SK-N-SH (cell line): ENCODE results near the gene PRPF40A. TPM values are rescaled to one million over a fixed set of nuclear protein-coding genes. Genes with fewer than 3 reads are reported as not detected.

ENCODE experiments used
- CTCF ChIA-PET: fragments of 300-600, 350-600 bp; formaldehyde crosslinking; extraction: SDS; loops from one replicate; lab custom pipeline; 2021; lab: Yijun Ruan, JAX
- POLR2A ChIA-PET: fragments of 350-600 bp; sonication (Branson Sonifier 250); formaldehyde crosslinking; extraction: SDS; loops from one replicate; lab custom pipeline; 2020; ENCODE audit warnings: antibody characterized with exemption, inconsistent platforms; lab: Yijun Ruan, JAX
- DNase-seq: peaks from one replicate; pipeline ENCODE4 v3.0.0; 2012
- H2AFZ ChIP-seq: fragments of 200-600 bp; sonication (generic); 2 replicates; pipeline ENCODE4 v1.8.1; 2016; ENCODE audit warnings: antibody characterized with exemption, mild to moderate bottlenecking, low read depth
- H3F3A ChIP-seq: fragments of 200-600 bp; sonication (generic); replicated peaks from 2 replicates; pipeline ENCODE3; 2016; ENCODE audit warnings: antibody characterized with exemption, mild to moderate bottlenecking; ENCODE audit not compliant: insufficient read depth
- H3K27ac ChIP-seq, 2 experiments: fragments of 200-500 bp in 1 of 2; fragments of 200-600 bp in 1 of 2; sonication (Bioruptor generic) in 1 of 2; sonication (generic), shearing (Covaris generic) in 1 of 2; 2 replicates each; pipeline versions ENCODE4 v1.5.1 to v1.6.1; 2014 to 2016; ENCODE audit warnings: low read depth in 2 of 2, inconsistent platforms in 1 of 2, low read length in 1 of 2, mild to moderate bottlenecking in 1 of 2, mixed read lengths in 1 of 2
- H3K27me3 ChIP-seq: fragments of 200-600 bp; sonication (generic), shearing (Covaris generic); 2 replicates; pipeline ENCODE4 v1.6.1; 2016; ENCODE audit warnings: mixed run types; ENCODE audit not compliant: insufficient read depth
- H3K36me3 ChIP-seq, 2 experiments: fragments of 200-500 bp in 1 of 2; fragments of 200-600 bp in 1 of 2; sonication (Bioruptor generic) in 1 of 2; sonication (generic) in 1 of 2; replicated peaks in 1 of 2; 2 replicates each; pipeline versions ENCODE3 to v1.5.1; 2014 to 2016; ENCODE audit warnings: low read length in 1 of 2, mild to moderate bottlenecking in 1 of 2; ENCODE audit not compliant: insufficient read depth in 2 of 2, control insufficient read depth in 1 of 2
- H3K4me1 ChIP-seq, 2 experiments: fragments of 200-500 bp in 1 of 2; fragments of 200-600 bp in 1 of 2; sonication (Bioruptor generic) in 1 of 2; sonication (generic), shearing (Covaris generic) in 1 of 2; 2 replicates each; pipeline versions ENCODE4 v1.5.1 to v1.6.1; 2014 to 2016; ENCODE audit warnings: low read depth in 1 of 2, low read length in 1 of 2, mixed run types in 1 of 2; ENCODE audit not compliant: insufficient read depth in 2 of 2, control insufficient read depth in 1 of 2
- H3K4me2 ChIP-seq: fragments of 200-600 bp; sonication (generic), shearing (Covaris generic); 2 replicates; pipeline ENCODE4 v1.6.1; 2017; ENCODE audit warnings: mixed run types
- H3K4me3 ChIP-seq, 2 experiments: fragments of 200-500 bp in 1 of 2; fragments of 200-600 bp in 1 of 2; sonication (Bioruptor generic) in 1 of 2; sonication (generic), shearing (Covaris generic) in 1 of 2; 2 replicates each; pipeline versions ENCODE4 v1.5.1 to v1.8.1; 2014 to 2016; ENCODE audit warnings: low read depth in 2 of 2, inconsistent platforms in 1 of 2, low read length in 1 of 2, mild to moderate bottlenecking in 1 of 2, mixed read lengths in 1 of 2, moderate library complexity in 1 of 2
- H3K79me2 ChIP-seq: fragments of 200-600 bp; sonication (generic); 2 replicates; pipeline ENCODE4 v1.8.1; 2017; ENCODE audit warnings: mild to moderate bottlenecking; ENCODE audit not compliant: insufficient read depth
- H3K9ac ChIP-seq: fragments of 200-600 bp; sonication (generic); 2 replicates; pipeline ENCODE4 v1.6.1; 2017; ENCODE audit warnings: mixed run types
- H3K9me2 ChIP-seq: fragments of 200-600 bp; sonication (generic); 2 replicates; pipeline ENCODE4 v1.6.1; 2017; ENCODE audit warnings: mixed run types
- H3K9me3 ChIP-seq: fragments of 200-600 bp; sonication (generic); 2 replicates; pipeline ENCODE4 v1.6.1; 2017; ENCODE audit warnings: mixed run types, mild to moderate bottlenecking, moderate library complexity
- H4K20me1 ChIP-seq: fragments of 200-600 bp; sonication (generic); 2 replicates; pipeline ENCODE4 v1.6.1; 2017; ENCODE audit warnings: mild to moderate bottlenecking, mixed run types; ENCODE audit not compliant: insufficient read depth
- FOSL2 ChIP-seq: IDR thresholded peaks from 2 replicates; pipeline ENCODE4 v1.4.0; 2012; ENCODE audit warnings: low read depth, mild to moderate bottlenecking, moderate library complexity, borderline replicate concordance
- FOXJ3 ChIP-seq: sonication (generic); formaldehyde crosslinking; IDR thresholded peaks from 2 replicates; pipeline ENCODE4 v1.5.1; 2020; ENCODE audit warnings: mild to moderate bottlenecking, missing genetic modification reagents
- FOXM1 ChIP-seq: IDR thresholded peaks from 2 replicates; pipeline ENCODE4 v1.4.0; 2012; ENCODE audit warnings: low read depth, mild to moderate bottlenecking
- GABPA ChIP-seq: IDR thresholded peaks from 2 replicates; pipeline ENCODE4 v1.4.0; 2012; ENCODE audit warnings: low read depth, mild to moderate bottlenecking
- JUND ChIP-seq: IDR thresholded peaks from 2 replicates; pipeline ENCODE4 v1.4.0; 2012
- MXI1 ChIP-seq: IDR thresholded peaks from 2 replicates; pipeline ENCODE4 v1.6.1; 2012; ENCODE audit warnings: mild to moderate bottlenecking, low read depth, low read length, improper control_type of control experiment
- NFIC ChIP-seq: IDR thresholded peaks from 2 replicates; pipeline ENCODE4 v1.4.0; 2012; ENCODE audit warnings: borderline replicate concordance
- NRF1 ChIP-seq: IDR thresholded peaks from 2 replicates; pipeline ENCODE4 v1.6.1; 2012; ENCODE audit warnings: low read depth, mild to moderate bottlenecking, low read length
- PBX3 ChIP-seq: IDR thresholded peaks from 2 replicates; pipeline ENCODE4; 2012
- POLR2AphosphoS5 ChIP-seq: IDR thresholded peaks from 2 replicates; pipeline ENCODE4 v1.6.1; 2012; ENCODE audit warnings: low read depth, low read length
- RAD21 ChIP-seq: IDR thresholded peaks from 2 replicates; pipeline ENCODE4 v1.6.1; 2012; ENCODE audit warnings: mild to moderate bottlenecking, low read length
- REST ChIP-seq: IDR thresholded peaks from 2 replicates; pipeline ENCODE4 v1.6.1; 2012; ENCODE audit warnings: mild to moderate bottlenecking, low read depth, low read length, moderate library complexity
- RFX5 ChIP-seq: IDR thresholded peaks from 2 replicates; pipeline ENCODE4 v1.6.1; 2012; ENCODE audit warnings: mild to moderate bottlenecking, improper control_type of control experiment, low read length
- SMC3 ChIP-seq: IDR thresholded peaks from 2 replicates; pipeline ENCODE4 v1.6.1; 2012; ENCODE audit warnings: low read depth, low read length, improper control_type of control experiment
- TEAD4 ChIP-seq: IDR thresholded peaks from 2 replicates; pipeline ENCODE4 v1.4.0; 2012; ENCODE audit warnings: mild to moderate bottlenecking, borderline replicate concordance; ENCODE audit not compliant: insufficient read depth
- USF2 ChIP-seq: fragments of 150-350 bp; IDR thresholded peaks from 2 replicates; pipeline ENCODE4 v1.6.1; 2017; ENCODE audit warnings: antibody characterized with exemption, low read length, low read depth, borderline replicate concordance
- YY1 ChIP-seq: IDR thresholded peaks from 2 replicates; pipeline ENCODE4 v1.4.0; 2012; ENCODE audit warnings: low read depth, mild to moderate bottlenecking
- whole genome bisulfite sequencing: methylation state at CpG from one replicate; pipeline ENCODE4 v1.1.6; 2017; ENCODE audit warnings: low lambda C conversion rate; 5-methylcytosine and 5-hydroxymethylcytosine counted together
- polyA plus RNA-seq, 3 experiments: library from polyadenylated mRNA; depleted of rRNA; stranded (reverse); fragments of >200 nt; gene quantifications; 2 replicates each; pipeline ENCODE4 v1.2.3, GENCODE V29; 2012

PRPF40A gene
- polyA plus RNA-seq, 1 of the 3 experiments (the other 2 are of a cell fraction), result 55.8 TPM

GRCh38 chr2:152609154-152609553 is 108.1 kb downstream of the PRPF40A start:
- Histone ChIP-seq H4K20me1 (no peaks in the 10 kb centered on the region), H3K36me3 (peaks cover 4 to 11% of the 10 kb centered on the region in 2 experiments), H3K79me2 (no peaks in the 10 kb centered on the region), H3K27me3 (no peaks in the 10 kb centered on the region), H3K4me3 (no peak overlapping the region), H3F3A (peaks cover 5% of the 10 kb centered on the region), H3K4me1 (peaks cover 2 to 9% of the 10 kb centered on the region in 2 experiments; a peak in 3 of 4 replicates), H3K9me2 (no peaks in the 10 kb centered on the region), H3K9ac (no peak overlapping the region), H3K27ac (no peak overlapping the region), H3K9me3 (no peaks in the 10 kb centered on the region), H2AFZ (no peak overlapping the region)
- ChIA-PET CTCF (interaction anchor here (0.7 kb wide), 1 partner anchor 30 kb away, joined by 3 read pairs; no protein-coding TSS in a partner anchor), POLR2A (no interaction called here)
- no peak for DNase-seq
- 72% methylated on average over 2 of the region's 2 CpGs for WGBS
- TF ChIP-seq FOXM1, result no peak
- TF ChIP-seq FOSL2, result no peak
- TF ChIP-seq GABPA, result no peak
- no peak for TF ChIP-seq SMC3
- no peak for TF ChIP-seq RFX5
- no peak for TF ChIP-seq RAD21
- no peak for TF ChIP-seq NRF1
- TF ChIP-seq USF2, result no peak
- TF ChIP-seq YY1, result no peak
- no peak for TF ChIP-seq JUND
- TF ChIP-seq MXI1, result no peak
- no peak for TF ChIP-seq FOXJ3 (CRISPR knock-in tag)
- no peak for TF ChIP-seq NFIC
- no peak for TF ChIP-seq TEAD4
- no peak for TF ChIP-seq PBX3
- TF ChIP-seq REST, result no peak
- TF ChIP-seq POLR2AphosphoS5, result no peak
- TF ChIP-seq, all 33 proteins: peak for 0
- no peak overlapping the region for H3K4me2 ChIP-seq
